ENCODE results near the gene ABHD10.

GRCh38 chr3:111976254-111976653, 2.6 kb upstream of the ABHD10 start:
- TF ChIP-seq CTCF (IDR thresholded peaks at IDR 0.05; ENCODE audit: insufficient read depth, low read length, poor library complexity, severe bottlenecking) (no peak), EZH2phosphoT487 (conservative IDR thresholded peaks at IDR 0.05; ENCODE audit: low read length) (no peak)

All from SU-DHL-6 (cell line).